ENCODE data around the gene LRBA.

GRCh38 chr4:150888625-150889024 lies 126.5 kb downstream of the LRBA start:
- no peak for TF ChIP-seq CTCF (conservative IDR thresholded peaks at IDR 0.05 in 1 of 2, IDR thresholded peaks at IDR 0.05 in 1 of 2; ENCODE audit: low read depth in 1 of 2, low read length in 2 of 2)
- no peak for TF ChIP-seq EZH2 (IDR thresholded peaks at IDR 0.05; ENCODE audit: low read length, missing control alignments)

Measured in fibroblast of lung (primary cell).